GM12878 (cell line): Measurements from ENCODE around the gene HOXA10.

Experiments
- CHD2 ChIP-seq: IDR thresholded peaks from 2 replicates; pipeline ENCODE4 v1.6.1; 2011; ENCODE audit warnings: low read depth, low read length, improper control_type of control experiment, borderline replicate concordance
- EP300 ChIP-seq, 2 experiments: fragments of 150-350 bp in 1 of 2; IDR thresholded peaks; 2 replicates each; pipeline ENCODE4 v1.6.1; 2011 to 2012; ENCODE audit warnings: low read depth in 2 of 2, low read length in 2 of 2, borderline replicate concordance in 1 of 2, improper control_type of control experiment in 1 of 2, inconsistent platforms in 1 of 2; ENCODE audit not compliant: control insufficient read depth in 1 of 2
- EZH2 ChIP-seq: IDR thresholded peaks from 2 replicates; pipeline ENCODE4 v1.6.1; 2012; ENCODE audit warnings: low read depth, mild to moderate bottlenecking, control low read depth, inconsistent platforms, low read length, borderline replicate concordance; ENCODE audit not compliant: control insufficient read depth
- FOXK2 ChIP-seq: fragments of 450-650 bp; IDR thresholded peaks from 2 replicates; pipeline ENCODE4 v1.6.1; 2017; ENCODE audit warnings: mild to moderate bottlenecking, moderate library complexity
- PAX5 ChIP-seq: IDR thresholded peaks from 2 replicates; pipeline ENCODE4 v1.6.1; 2011; ENCODE audit warnings: low read depth, low read length, borderline replicate concordance
- POLR2A ChIP-seq: IDR thresholded peaks from 2 replicates; pipeline ENCODE4 v1.6.1; 2011; ENCODE audit warnings: low read depth, mild to moderate bottlenecking, low read length
- POLR2AphosphoS2 ChIP-seq: IDR thresholded peaks from 2 replicates; pipeline ENCODE4 v1.6.1; 2011; ENCODE audit warnings: low read depth, mild to moderate bottlenecking, low read length, improper control_type of control experiment, moderate library complexity
- RAD51 ChIP-seq: fragments of 450-650 bp; IDR thresholded peaks from 2 replicates; pipeline ENCODE4 v1.6.1; 2016; ENCODE audit warnings: moderate library complexity, mild to moderate bottlenecking, inconsistent platforms
- SIX5 ChIP-seq: IDR thresholded peaks from 2 replicates; pipeline ENCODE4 v1.6.1; 2011; ENCODE audit warnings: mild to moderate bottlenecking, low read depth, low read length, moderate library complexity; ENCODE audit not compliant: severe bottlenecking
- TAF1 ChIP-seq: IDR thresholded peaks from 2 replicates; pipeline ENCODE4 v1.6.1; 2011; ENCODE audit warnings: mild to moderate bottlenecking, low read depth, low read length, borderline replicate concordance
- TCF12 ChIP-seq: IDR thresholded peaks from 2 replicates; pipeline ENCODE4 v1.6.1; 2011; ENCODE audit warnings: low read depth, mild to moderate bottlenecking, low read length
- ZNF24 ChIP-seq: fragments of 450-650 bp; IDR thresholded peaks from 2 replicates; pipeline ENCODE4 v1.6.1; 2017; ENCODE audit warnings: antibody characterized with exemption, mild to moderate bottlenecking
- TF ChIP-seq, protein P1 (sequence below), 3 experiments: IDR thresholded peaks in 2 of 3; conservative IDR thresholded peaks in 1 of 3; 2 replicates each; pipeline ENCODE4 v1.5.1; 2011; ENCODE audit warnings: low read depth in 3 of 3, low read length in 3 of 3, mild to moderate bottlenecking in 3 of 3, control low read depth in 2 of 3, moderate library complexity in 2 of 3, inconsistent platforms in 1 of 3, mixed read lengths in 1 of 3; ENCODE audit not compliant: control insufficient read depth in 2 of 3, insufficient read depth in 1 of 3; ENCODE audit errors: extremely low read depth in 1 of 3
- TF ChIP-seq, protein P2 (sequence below): IDR thresholded peaks from 2 replicates; pipeline ENCODE4 v1.6.1; 2012; ENCODE audit warnings: mild to moderate bottlenecking, low read depth, low read length

DNA sequence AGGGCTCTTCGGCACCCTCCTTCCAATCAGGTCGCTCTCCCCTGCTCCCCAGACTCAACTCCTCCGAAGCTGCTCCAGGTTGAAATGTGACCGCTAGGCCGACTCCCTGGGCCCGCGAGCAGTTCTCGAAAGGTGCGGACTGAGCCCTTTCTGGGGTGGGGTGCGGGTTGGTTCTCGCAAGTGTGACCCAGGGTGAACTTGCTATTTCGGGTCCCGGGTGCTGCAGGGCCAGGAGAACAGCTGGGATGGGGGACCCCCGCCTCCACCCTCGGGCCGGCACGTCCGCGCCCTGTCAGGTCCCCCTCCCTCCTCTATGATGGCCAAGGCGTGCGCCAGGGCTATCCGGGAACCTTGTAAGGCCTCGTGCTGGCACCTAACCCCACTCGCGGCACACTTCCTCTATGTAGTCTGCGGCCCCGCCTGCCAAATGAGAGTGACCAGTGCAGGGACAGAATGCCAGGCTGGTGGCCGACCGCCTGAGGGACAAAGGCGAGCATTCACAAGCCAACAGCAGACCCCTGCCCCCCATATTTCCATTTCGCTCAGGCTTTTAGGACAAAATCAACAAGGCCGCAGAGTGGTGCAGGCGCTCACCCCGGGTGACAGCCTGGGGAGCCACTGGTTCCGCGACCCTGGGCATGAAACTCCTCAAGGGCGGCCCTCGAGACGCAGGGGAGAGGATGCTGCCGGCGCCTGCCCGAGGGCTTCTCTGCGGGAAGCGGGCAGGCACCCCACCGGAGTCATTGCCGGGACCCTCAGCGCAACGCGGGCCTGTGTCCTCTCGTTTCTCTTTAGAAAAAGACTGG, 39.5 kb upstream of the HOXA10 start:
- TF ChIP-seq, protein P1, sequence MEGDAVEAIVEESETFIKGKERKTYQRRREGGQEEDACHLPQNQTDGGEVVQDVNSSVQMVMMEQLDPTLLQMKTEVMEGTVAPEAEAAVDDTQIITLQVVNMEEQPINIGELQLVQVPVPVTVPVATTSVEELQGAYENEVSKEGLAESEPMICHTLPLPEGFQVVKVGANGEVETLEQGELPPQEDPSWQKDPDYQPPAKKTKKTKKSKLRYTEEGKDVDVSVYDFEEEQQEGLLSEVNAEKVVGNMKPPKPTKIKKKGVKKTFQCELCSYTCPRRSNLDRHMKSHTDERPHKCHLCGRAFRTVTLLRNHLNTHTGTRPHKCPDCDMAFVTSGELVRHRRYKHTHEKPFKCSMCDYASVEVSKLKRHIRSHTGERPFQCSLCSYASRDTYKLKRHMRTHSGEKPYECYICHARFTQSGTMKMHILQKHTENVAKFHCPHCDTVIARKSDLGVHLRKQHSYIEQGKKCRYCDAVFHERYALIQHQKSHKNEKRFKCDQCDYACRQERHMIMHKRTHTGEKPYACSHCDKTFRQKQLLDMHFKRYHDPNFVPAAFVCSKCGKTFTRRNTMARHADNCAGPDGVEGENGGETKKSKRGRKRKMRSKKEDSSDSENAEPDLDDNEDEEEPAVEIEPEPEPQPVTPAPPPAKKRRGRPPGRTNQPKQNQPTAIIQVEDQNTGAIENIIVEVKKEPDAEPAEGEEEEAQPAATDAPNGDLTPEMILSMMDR (IDR thresholded peaks at IDR 0.05 in 2 of 3, conservative IDR thresholded peaks at IDR 0.05 in 1 of 3; ENCODE audit: control insufficient read depth in 2 of 3, extremely low read depth in 1 of 3, insufficient read depth in 1 of 3, low read depth in 3 of 3, low read length in 3 of 3): no peak
- TF ChIP-seq FOXK2 (no peak), POLR2A (no peak), PAX5 (no peak), EZH2 (no peak), CHD2 (no peak), TAF1 (no peak), RAD51 (no peak), EP300 (IDR thresholded peaks at IDR 0.05; ENCODE audit: borderline replicate concordance in 1 of 2, control insufficient read depth in 1 of 2, low read depth in 2 of 2, low read length in 2 of 2) (no peak), TCF12 (no peak), ZNF24 (no peak), POLR2AphosphoS2 (no peak), SIX5 (no peak)
- TF ChIP-seq, protein P2, sequence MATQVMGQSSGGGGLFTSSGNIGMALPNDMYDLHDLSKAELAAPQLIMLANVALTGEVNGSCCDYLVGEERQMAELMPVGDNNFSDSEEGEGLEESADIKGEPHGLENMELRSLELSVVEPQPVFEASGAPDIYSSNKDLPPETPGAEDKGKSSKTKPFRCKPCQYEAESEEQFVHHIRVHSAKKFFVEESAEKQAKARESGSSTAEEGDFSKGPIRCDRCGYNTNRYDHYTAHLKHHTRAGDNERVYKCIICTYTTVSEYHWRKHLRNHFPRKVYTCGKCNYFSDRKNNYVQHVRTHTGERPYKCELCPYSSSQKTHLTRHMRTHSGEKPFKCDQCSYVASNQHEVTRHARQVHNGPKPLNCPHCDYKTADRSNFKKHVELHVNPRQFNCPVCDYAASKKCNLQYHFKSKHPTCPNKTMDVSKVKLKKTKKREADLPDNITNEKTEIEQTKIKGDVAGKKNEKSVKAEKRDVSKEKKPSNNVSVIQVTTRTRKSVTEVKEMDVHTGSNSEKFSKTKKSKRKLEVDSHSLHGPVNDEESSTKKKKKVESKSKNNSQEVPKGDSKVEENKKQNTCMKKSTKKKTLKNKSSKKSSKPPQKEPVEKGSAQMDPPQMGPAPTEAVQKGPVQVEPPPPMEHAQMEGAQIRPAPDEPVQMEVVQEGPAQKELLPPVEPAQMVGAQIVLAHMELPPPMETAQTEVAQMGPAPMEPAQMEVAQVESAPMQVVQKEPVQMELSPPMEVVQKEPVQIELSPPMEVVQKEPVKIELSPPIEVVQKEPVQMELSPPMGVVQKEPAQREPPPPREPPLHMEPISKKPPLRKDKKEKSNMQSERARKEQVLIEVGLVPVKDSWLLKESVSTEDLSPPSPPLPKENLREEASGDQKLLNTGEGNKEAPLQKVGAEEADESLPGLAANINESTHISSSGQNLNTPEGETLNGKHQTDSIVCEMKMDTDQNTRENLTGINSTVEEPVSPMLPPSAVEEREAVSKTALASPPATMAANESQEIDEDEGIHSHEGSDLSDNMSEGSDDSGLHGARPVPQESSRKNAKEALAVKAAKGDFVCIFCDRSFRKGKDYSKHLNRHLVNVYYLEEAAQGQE: no peak
